Measurements from ENCODE around the gene VWA8. TPM values are rescaled to one million over a fixed set of nuclear protein-coding genes. Genes with fewer than 3 reads are reported as not detected.
"Not testable (repeated sequence)": the region's sequence is repeated elsewhere in the genome, so short reads cannot be mapped to it uniquely, and the experiment has no call there.

Gene VWA8
- total RNA-seq, 1 donor from 2014 or later, result 33.4 TPM

GRCh38 chr13:41762796-41763195 is 198.1 kb downstream of the VWA8 start:
- Histone ChIP-seq H3K4me3 (no peak overlapping the region), H3K9me3 (no peaks in the 10 kb centered on the region), H3K27ac (no peak overlapping the region), H3K4me1 (no peaks in the 10 kb centered on the region), H3K27me3 (no peaks in the 10 kb centered on the region), H3K36me3 (no peaks in the 10 kb centered on the region)
- TF ChIP-seq POLR2AphosphoS5 (IDR thresholded peaks at IDR 0.05; ENCODE audit: insufficient read depth in 1 of 2, low read depth in 1 of 2) (no peak), CTCF (IDR thresholded peaks at IDR 0.05) (no peak), POLR2A (IDR thresholded peaks at IDR 0.05) (no peak)
- intact Hi-C loops (cut with DNase I), result no loop called here
- DNase-seq (ENCODE audit: extremely low spot score in 2 of 2), result no peak

GRCh38 chr13:41756198-41756880 is 204.6 kb downstream of the VWA8 start:
- H3K27ac ChIP-seq, result no peak overlapping the region
- TF ChIP-seq POLR2A (IDR thresholded peaks at IDR 0.05), result no peak
- no peak for TF ChIP-seq POLR2AphosphoS5 (IDR thresholded peaks at IDR 0.05; ENCODE audit: insufficient read depth in 1 of 2, low read depth in 1 of 2)
- no peak for TF ChIP-seq CTCF (IDR thresholded peaks at IDR 0.05)
- H3K4me3 ChIP-seq, result no peak overlapping the region
- no peaks in the 10 kb centered on the region for H3K9me3 ChIP-seq
- DNase-seq (ENCODE audit: extremely low spot score in 2 of 2), result no peak
- no peaks in the 10 kb centered on the region for H3K27me3 ChIP-seq
- no peaks in the 10 kb centered on the region for H3K36me3 ChIP-seq
- intact Hi-C loops (cut with DNase I), result no loop called here
- no peaks in the 10 kb centered on the region for H3K4me1 ChIP-seq

GRCh38 chr13:41751734-41752445 is 209.0 kb downstream of the VWA8 start:
- DNase-seq (ENCODE audit: extremely low spot score in 2 of 2), result no peak
- no peak overlapping the region for H3K27ac ChIP-seq
- intact Hi-C loops (cut with DNase I), result no loop called here

GRCh38 chr13:41751277-41751676 is 209.6 kb downstream of the VWA8 start:
- no peaks in the 10 kb centered on the region for H3K4me1 ChIP-seq
- no peaks in the 10 kb centered on the region for H3K9me3 ChIP-seq
- no peak overlapping the region for H3K4me3 ChIP-seq
- DNase-seq (ENCODE audit: extremely low spot score in 2 of 2), result no peak
- TF ChIP-seq CTCF (IDR thresholded peaks at IDR 0.05), result no peak
- TF ChIP-seq POLR2AphosphoS5 (IDR thresholded peaks at IDR 0.05; ENCODE audit: insufficient read depth in 1 of 2, low read depth in 1 of 2), result no peak
- TF ChIP-seq POLR2A (IDR thresholded peaks at IDR 0.05), result no peak
- intact Hi-C loops (cut with DNase I), result no loop called here
- no peaks in the 10 kb centered on the region for H3K27me3 ChIP-seq
- no peak overlapping the region for H3K27ac ChIP-seq
- H3K36me3 ChIP-seq, result peaks cover 0 to 5% of the 10 kb centered on the region in 2 donors

More at GRCh38 chr13:41751734-41752445, 209.0 kb downstream of the VWA8 start:
- no peak overlapping the region for H3K4me3 ChIP-seq
- no peaks in the 10 kb centered on the region for H3K27me3 ChIP-seq
- H3K9me3 ChIP-seq, result no peaks in the 10 kb centered on the region
- TF ChIP-seq POLR2A (IDR thresholded peaks at IDR 0.05) (no peak), POLR2AphosphoS5 (IDR thresholded peaks at IDR 0.05; ENCODE audit: insufficient read depth in 1 of 2, low read depth in 1 of 2) (no peak), CTCF (IDR thresholded peaks at IDR 0.05) (no peak)
- H3K4me1 ChIP-seq, result no peaks in the 10 kb centered on the region
- H3K36me3 ChIP-seq, result peaks cover 0 to 5% of the 10 kb centered on the region in 2 donors

GRCh38 chr13:41746259-41746658 is 214.7 kb downstream of the VWA8 start:
- Histone ChIP-seq H3K9me3 (no peaks in the 10 kb centered on the region), H3K4me1 (no peaks in the 10 kb centered on the region), H3K36me3 (peaks cover 0 to 5% of the 10 kb centered on the region in 2 donors), H3K27me3 (no peaks in the 10 kb centered on the region), H3K4me3 (no peak overlapping the region), H3K27ac (no peak overlapping the region)
- DNase-seq (ENCODE audit: extremely low spot score in 2 of 2), result no peak
- TF ChIP-seq CTCF (IDR thresholded peaks at IDR 0.05) (no peak), POLR2AphosphoS5 (IDR thresholded peaks at IDR 0.05; ENCODE audit: insufficient read depth in 1 of 2, low read depth in 1 of 2) (no peak), POLR2A (IDR thresholded peaks at IDR 0.05) (no peak)
- intact Hi-C loops (cut with DNase I), result no loop called here

DNA sequence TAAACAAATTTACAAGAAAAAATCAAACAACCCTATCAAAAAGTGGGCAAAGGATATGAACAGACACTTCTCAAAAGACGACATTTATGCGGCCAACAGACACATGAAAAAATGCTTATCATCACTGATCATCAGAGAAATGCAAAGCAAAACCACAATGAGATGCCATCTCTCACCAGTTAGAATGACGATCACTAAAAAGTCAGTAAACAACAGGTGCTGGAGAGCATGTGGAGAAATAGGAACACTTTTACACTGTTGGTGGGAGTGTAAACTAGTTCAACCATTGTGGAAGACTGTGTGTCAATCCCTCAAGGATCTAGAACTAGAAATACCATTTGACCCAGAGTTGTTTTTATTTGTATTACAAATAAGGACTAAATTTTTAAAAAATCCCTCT is 215.4 kb downstream of the VWA8 start:
- intact Hi-C loops (cut with DNase I); H3K27me3 ChIP-seq; H3K36me3 ChIP-seq; DNase-seq (ENCODE audit: extremely low spot score in 2 of 2); H3K27ac ChIP-seq; H3K4me3 ChIP-seq; H3K4me1 ChIP-seq; H3K9me3 ChIP-seq: not testable (repeated sequence)
